ENCODE data around the gene GLRA2. TPM values are rescaled to one million over a fixed set of nuclear protein-coding genes. Genes with fewer than 3 reads are reported as not detected.

The GLRA2 gene
- 0.08 TPM for polyA plus RNA-seq (2013, experiment 1 of 2; ENCODE audit: insufficient read length)
- 0.04 TPM for polyA plus RNA-seq (2013, experiment 2 of 2; ENCODE audit: insufficient read length)

- DNase-seq = peak; percentile 33
Observed at GRCh38 chrX:14529290-14529989, at the start of gene GLRA2. Gene GLRA2, plus strand, starts transcription at chrX:14529536. Its CDS starts 522 bp downstream, at chrX:14530058.

DNA sequence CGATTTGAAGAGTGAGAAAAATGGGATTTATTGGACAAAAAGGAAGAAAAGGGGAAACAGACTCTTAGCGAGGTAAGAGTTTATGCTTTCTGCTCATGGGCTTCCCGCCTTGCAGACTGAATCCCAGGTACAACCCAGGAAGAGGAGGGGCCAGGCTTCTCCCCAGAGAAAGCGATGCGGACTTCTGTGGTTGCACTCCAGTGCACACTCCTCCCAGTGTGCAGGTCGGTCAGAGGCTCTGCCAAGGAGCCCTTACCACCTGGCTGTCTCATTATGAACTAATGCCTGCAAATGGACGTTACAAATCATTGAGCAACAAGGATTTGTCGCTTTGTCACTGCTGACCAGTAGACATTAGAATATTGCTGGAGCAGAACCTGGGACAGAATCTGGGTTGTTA is 39.9 kb upstream of the GLRA2 start:
- DNase-seq = no peak

DNA sequence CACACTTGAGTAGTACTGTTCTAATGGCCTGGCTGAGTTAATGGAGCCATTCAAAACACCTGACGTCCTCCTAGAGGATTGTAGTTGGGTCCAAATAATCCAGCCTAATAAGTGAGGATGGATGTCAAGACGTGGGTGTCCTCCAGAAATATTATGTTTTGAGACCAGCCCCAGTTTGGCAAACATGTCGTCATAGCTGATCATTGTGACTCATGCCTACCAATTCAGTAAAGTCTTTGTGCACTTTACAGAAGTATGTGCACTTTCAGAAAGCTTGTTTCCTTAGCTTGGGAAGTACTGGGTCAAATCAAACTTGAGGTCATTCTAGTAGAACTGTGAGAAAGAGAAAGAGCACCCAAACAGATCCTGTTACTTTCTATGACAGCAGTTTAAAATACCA is 37.6 kb upstream of the GLRA2 start:
- DNase-seq = no peak

- DNase-seq = peak; percentile 5
Observed at GRCh38 chrX:14496674-14497073, 32.7 kb upstream of the GLRA2 start.

DNA sequence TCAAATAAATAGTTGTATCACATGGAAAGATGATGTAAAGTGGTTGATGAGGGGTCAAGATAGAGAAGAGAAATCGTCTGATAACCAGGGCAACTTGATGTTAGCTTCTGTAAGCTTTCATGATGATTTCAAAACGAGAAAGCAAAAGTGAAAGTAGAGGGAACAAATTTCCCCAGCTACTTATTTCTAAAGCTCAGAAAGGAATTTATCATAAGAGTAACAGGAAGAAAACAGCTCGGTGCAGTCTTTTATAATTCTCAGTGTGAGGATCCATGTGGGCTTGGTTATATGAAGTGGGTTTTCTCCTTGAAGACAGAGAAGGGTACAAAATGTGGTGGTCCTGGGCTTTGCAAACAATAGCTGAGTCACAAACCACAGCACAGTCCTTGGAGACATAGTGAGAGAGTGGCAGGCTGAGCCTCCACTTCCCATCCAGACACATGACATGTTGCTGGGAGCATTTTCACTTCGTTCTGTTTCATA is 32.1 kb upstream of the GLRA2 start:
- DNase-seq = peak; percentile 10

DNA sequence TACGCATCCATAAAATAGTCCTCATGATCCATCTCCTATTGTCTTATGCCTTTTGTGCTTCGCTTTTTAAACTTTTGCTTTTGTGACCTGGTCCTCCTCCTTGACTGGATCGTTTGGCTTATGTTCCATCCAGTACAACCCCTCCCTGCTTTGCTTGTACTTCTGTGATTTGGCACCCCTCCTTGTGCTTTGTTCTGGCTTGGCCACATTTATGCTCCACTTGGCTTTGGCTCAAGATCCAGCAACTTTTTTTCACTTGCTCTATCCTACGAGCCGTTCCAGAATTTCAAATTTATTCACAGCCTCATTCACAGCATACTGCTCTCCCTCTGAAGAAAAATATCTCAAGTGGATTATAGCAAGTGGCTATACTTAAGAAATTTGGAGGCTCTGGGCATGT is 28.0 kb upstream of the GLRA2 start:
- no peak for DNase-seq

GRCh38 chrX:14504960-14505538 is 24.3 kb upstream of the GLRA2 start:
- DNase-seq = no peak

DNA sequence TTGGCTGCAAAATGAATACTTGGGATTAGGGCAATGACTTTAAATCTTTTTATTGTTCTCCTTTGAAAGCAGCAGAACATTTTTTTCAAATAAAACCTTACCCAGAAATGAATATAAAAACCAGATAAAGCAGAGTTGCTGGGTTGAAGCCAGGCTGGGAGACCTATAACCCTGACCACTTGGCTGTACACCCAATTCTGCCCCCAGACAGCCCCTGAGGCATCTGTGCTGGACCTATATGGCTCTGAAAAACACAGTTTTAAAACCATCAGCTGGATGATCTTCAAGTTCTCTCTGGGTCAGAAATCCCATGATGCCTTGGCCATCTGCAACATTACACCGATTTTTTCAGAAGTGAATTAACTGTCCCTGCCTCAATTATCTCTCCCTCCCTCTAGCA is 23.7 kb upstream of the GLRA2 start:
- no peak for DNase-seq

GRCh38 chrX:14506866-14507265 is 22.5 kb upstream of the GLRA2 start:
- DNase-seq = no peak

DNA sequence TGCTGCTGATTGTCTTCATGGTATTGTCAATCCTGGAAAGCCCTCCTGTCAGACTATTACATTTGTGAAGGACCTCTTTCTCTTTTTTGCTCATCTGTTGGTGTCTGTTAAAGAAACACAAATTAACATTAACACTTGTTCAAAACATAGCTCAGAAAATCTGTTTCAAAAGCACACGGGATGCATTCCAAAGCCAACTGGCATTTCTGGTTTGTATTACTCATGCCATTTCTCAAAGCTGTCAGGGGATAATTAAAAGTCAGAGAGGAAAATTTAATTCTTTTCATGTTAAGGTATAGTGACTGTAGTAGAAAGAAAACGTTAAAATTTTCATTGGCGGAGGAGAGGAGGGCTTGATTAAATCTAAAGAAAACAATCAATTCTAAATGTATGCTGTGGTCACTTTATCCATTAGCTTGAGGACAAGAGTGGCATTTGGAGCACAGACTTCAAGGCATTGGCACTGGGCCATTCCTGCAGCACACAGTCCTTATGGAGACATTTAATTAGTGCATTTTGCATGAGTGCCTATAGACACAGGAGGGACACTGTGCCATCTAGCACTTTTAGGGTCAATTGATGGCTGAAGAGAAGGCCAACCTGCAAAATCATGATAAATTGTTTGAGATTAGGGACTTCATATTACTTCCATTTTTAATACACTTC is 21.2 kb upstream of the GLRA2 start:
- no peak for DNase-seq

DNA sequence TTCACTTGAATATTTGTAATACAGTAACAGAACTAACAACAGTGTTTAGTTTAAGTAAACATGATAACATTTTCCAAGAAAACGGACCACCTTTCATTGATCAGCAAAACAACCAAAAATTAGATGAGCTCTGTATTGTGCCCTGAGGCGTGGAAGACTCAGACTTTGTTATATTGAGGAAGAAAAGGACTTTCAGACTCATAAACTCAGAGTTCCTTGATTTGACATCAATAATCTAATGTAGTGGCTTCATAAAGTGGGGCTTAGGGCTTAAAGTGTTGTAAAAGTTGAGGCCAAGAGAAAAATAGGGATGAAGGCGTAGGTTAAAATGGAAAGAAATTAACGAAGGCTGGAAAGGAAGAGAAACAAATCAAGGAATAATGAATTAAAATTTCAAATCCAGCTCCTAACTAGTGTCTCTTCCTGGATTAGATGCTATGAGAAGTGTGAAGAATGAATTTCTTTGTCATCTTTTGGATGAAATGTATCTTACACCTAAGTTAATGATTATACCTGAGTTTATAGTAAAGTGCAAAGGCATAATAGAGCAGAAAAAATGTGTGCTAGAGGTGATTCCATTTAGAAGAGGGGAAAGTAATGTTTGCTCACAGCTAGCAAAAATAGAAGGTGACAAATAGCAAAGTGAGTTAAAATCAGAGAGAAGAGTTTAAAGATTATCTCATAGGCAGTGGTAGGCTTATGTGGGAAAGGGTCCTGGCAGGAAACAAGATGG is 19.8 kb upstream of the GLRA2 start:
- DNase-seq = no peak

DNA sequence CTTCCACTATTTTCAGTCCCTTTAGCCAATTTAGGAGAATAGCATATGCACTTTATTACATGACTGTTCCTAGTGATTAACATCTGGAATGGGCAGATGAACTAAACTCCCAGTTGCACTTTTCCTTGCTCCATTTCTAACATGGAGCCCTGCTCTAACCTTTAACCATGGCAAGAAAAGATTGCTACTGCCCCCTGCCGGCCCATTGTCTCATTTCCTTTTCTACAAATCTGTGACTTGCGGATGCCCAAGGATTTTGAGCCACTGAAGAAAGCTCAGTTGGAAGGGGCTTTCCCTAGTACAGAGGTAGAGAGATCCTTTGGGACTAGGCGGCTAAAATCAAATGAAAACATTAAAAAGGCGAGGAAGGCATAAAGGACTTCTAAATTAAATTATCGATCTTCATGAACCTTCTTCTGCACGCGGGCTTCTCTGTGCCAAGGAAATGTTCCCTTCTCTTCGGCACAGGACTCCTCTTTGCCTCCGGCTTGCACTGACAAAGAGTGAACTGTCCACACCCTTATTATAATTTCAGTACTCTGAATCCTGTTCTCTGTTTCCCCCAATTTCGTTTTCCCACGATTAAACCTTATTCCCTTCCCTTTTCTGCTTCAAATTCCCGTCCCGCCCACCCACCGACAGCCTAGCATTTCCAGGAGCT is 577 bp upstream of the GLRA2 start:
- DNase-seq = peak; percentile 52

DNA sequence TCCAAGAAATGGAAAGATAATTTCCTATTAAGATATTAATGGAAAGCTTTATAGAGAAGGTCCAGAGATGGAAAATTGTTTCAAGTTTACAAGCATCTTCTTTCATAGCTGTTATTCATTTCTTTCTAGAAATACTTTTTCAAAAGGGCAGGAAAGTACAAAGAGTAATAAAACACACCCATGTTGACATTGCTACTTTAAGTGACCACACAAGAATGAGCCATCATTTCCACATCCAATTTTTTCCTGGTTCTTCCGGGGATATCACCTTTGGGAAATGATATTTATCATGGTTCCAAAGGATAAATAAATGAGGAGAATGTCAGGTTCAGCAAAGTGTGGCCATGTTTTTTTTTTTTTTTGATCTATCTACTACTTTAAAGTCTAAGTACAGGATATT is 4.5 kb downstream of the GLRA2 start:
- no peak for DNase-seq

DNA sequence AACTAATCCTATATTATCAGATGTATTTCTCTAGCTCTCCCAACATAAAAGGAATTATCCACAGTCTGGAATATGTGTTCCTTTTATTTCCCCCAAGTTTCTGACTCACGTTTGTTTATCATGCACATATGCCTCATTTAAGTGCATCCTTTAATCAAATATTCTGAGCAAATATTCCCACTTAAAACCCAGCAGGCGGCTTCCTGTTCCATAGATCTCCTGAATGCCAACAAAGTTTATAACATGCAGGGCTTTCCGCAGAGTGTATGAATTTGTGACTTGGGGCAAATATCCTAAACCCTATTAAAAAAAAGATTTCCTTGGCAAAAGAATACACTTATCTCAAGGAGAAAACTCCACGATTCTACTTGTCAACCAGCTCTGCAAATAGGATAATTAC is 16.9 kb downstream of the GLRA2 start:
- no peak for DNase-seq

- no peak for DNase-seq
Observed at GRCh38 chrX:14554131-14554715, 24.9 kb downstream of the GLRA2 start.

- no peak for DNase-seq
Observed at GRCh38 chrX:14564058-14564457, 34.7 kb downstream of the GLRA2 start.

GRCh38 chrX:14573161-14573560 is 43.8 kb downstream of the GLRA2 start:
- DNase-seq = peak; percentile 14

DNA sequence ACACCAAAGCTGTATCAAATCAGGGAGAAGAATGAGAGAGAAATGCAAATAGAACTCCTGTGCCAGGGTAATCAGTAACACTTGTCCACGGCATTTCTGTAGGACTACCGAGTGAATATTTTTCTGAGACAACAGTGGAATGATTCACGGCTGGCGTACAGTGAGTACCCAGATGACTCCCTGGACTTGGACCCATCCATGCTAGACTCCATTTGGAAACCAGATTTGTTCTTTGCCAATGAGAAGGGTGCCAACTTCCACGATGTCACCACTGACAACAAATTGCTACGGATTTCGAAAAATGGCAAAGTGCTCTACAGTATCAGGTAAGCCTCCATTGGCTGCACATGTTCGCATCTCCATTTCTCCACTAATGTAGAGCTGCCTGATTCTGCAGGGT is 51.7 kb downstream of the GLRA2 start:
- no peak for DNase-seq

GRCh38 chrX:14584548-14584947 is 55.2 kb downstream of the GLRA2 start:
- no peak for DNase-seq

DNA sequence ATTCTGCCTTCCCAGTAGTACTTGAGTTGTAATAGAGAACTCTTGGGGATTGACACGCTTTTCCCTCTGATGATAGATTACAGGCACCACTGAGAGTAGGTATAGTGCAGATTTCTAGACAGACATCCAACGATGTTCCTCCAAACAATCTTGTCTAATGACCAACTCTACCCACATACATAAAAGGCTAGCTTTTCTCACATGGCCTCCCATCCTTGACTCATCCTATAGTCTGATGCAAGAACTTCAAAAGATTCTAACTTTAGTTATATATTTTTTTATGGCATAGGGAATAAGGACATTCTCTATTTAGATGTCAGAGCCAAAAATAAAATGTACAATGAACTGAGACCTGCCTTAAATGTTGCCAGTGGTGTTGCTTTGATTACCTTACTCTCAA is 60.9 kb downstream of the GLRA2 start:
- peak; percentile 50 for DNase-seq

GRCh38 chrX:14590693-14591424 is 61.5 kb downstream of the GLRA2 start:
- peak; percentile 44 for DNase-seq

All from fibroblast of skin of abdomen (primary cell).